ENCODE results near the gene AK5.

Gene AK5

GRCh38 chr1:77355010-77355409, 73.2 kb downstream of the AK5 start:
- DNase-seq: no peak

- no peak for DNase-seq
Observed at GRCh38 chr1:77356136-77356535, 74.3 kb downstream of the AK5 start.

GRCh38 chr1:77360256-77360655, 78.4 kb downstream of the AK5 start:
- DNase-seq: no peak

GRCh38 chr1:77361621-77362020, 79.8 kb downstream of the AK5 start:
- no peak for DNase-seq

- no peak for DNase-seq
Observed at GRCh38 chr1:77370161-77370560, 88.3 kb downstream of the AK5 start.

GRCh38 chr1:77370583-77371306, 88.9 kb downstream of the AK5 start:
- no peak for DNase-seq

- DNase-seq: no peak
Observed at GRCh38 chr1:77371396-77371795, 89.6 kb downstream of the AK5 start.

GRCh38 chr1:77373702-77374101, 91.9 kb downstream of the AK5 start:
- no peak for DNase-seq

GRCh38 chr1:77375541-77375940, 93.7 kb downstream of the AK5 start:
- no peak for DNase-seq

- DNase-seq: no peak
Observed at GRCh38 chr1:77375990-77376389, 94.2 kb downstream of the AK5 start.

- no peak for DNase-seq
Observed at GRCh38 chr1:77378723-77379535, 97.1 kb downstream of the AK5 start.

GRCh38 chr1:77382366-77382765, 100.5 kb downstream of the AK5 start:
- DNase-seq: no peak

- no peak for DNase-seq
Observed at GRCh38 chr1:77383236-77383635, 101.4 kb downstream of the AK5 start.

GRCh38 chr1:77385551-77385950, 103.7 kb downstream of the AK5 start:
- no peak for DNase-seq

- DNase-seq: no peak
Observed at GRCh38 chr1:77386276-77386675, 104.5 kb downstream of the AK5 start.

- DNase-seq: no peak
Observed at GRCh38 chr1:77387553-77387952, 105.7 kb downstream of the AK5 start.

- DNase-seq: no peak
Observed at GRCh38 chr1:77388661-77389060, 106.8 kb downstream of the AK5 start.

GRCh38 chr1:77392486-77392885, 110.7 kb downstream of the AK5 start:
- no peak for DNase-seq

GRCh38 chr1:77394166-77394565, 112.3 kb downstream of the AK5 start:
- no peak for DNase-seq

- no peak for DNase-seq
Observed at GRCh38 chr1:77395051-77395450, 113.2 kb downstream of the AK5 start.

GRCh38 chr1:77398152-77398551, 116.3 kb downstream of the AK5 start:
- DNase-seq: no peak

GRCh38 chr1:77399250-77400086, 117.6 kb downstream of the AK5 start:
- no peak for DNase-seq

GRCh38 chr1:77400781-77401180, 119.0 kb downstream of the AK5 start:
- DNase-seq: no peak

- no peak for DNase-seq
Observed at GRCh38 chr1:77401384-77401783, 119.6 kb downstream of the AK5 start.

All from left hindlimb (tissue), 1 donor.